HL-60 (cell line): ENCODE measurements around the gene LRRC73.

Source experiments
- GABPA ChIP-seq: IDR thresholded peaks from 2 replicates; pipeline ENCODE4 v1.6.1; 2012; ENCODE audit warnings: low read depth
- POLR2AphosphoS5 ChIP-seq: IDR thresholded peaks from 2 replicates; pipeline ENCODE4 v1.6.1; 2012; ENCODE audit warnings: low read depth
- TF ChIP-seq, protein P1 (sequence below): IDR thresholded peaks from one replicate; pipeline ENCODE4 v1.5.1; 2011; ENCODE audit warnings: low read length, control low read depth, inconsistent platforms; ENCODE audit not compliant: insufficient read depth
- TF ChIP-seq, protein P2 (sequence below): IDR thresholded peaks from 2 replicates; pipeline ENCODE4 v1.6.1; 2012; ENCODE audit warnings: low read depth; ENCODE audit not compliant: insufficient replicate concordance

GRCh38 chr6:43490523-43490939 is 19.6 kb downstream of the LRRC73 start:
- TF ChIP-seq, protein P1, sequence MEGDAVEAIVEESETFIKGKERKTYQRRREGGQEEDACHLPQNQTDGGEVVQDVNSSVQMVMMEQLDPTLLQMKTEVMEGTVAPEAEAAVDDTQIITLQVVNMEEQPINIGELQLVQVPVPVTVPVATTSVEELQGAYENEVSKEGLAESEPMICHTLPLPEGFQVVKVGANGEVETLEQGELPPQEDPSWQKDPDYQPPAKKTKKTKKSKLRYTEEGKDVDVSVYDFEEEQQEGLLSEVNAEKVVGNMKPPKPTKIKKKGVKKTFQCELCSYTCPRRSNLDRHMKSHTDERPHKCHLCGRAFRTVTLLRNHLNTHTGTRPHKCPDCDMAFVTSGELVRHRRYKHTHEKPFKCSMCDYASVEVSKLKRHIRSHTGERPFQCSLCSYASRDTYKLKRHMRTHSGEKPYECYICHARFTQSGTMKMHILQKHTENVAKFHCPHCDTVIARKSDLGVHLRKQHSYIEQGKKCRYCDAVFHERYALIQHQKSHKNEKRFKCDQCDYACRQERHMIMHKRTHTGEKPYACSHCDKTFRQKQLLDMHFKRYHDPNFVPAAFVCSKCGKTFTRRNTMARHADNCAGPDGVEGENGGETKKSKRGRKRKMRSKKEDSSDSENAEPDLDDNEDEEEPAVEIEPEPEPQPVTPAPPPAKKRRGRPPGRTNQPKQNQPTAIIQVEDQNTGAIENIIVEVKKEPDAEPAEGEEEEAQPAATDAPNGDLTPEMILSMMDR = no peak
- TF ChIP-seq, protein P2, sequence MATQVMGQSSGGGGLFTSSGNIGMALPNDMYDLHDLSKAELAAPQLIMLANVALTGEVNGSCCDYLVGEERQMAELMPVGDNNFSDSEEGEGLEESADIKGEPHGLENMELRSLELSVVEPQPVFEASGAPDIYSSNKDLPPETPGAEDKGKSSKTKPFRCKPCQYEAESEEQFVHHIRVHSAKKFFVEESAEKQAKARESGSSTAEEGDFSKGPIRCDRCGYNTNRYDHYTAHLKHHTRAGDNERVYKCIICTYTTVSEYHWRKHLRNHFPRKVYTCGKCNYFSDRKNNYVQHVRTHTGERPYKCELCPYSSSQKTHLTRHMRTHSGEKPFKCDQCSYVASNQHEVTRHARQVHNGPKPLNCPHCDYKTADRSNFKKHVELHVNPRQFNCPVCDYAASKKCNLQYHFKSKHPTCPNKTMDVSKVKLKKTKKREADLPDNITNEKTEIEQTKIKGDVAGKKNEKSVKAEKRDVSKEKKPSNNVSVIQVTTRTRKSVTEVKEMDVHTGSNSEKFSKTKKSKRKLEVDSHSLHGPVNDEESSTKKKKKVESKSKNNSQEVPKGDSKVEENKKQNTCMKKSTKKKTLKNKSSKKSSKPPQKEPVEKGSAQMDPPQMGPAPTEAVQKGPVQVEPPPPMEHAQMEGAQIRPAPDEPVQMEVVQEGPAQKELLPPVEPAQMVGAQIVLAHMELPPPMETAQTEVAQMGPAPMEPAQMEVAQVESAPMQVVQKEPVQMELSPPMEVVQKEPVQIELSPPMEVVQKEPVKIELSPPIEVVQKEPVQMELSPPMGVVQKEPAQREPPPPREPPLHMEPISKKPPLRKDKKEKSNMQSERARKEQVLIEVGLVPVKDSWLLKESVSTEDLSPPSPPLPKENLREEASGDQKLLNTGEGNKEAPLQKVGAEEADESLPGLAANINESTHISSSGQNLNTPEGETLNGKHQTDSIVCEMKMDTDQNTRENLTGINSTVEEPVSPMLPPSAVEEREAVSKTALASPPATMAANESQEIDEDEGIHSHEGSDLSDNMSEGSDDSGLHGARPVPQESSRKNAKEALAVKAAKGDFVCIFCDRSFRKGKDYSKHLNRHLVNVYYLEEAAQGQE = no peak
- TF ChIP-seq POLR2AphosphoS5 (no peak), GABPA (no peak)
